Measurements from ENCODE around the gene TREH. TPM values are rescaled to one million over a fixed set of nuclear protein-coding genes. Genes with fewer than 3 reads are reported as not detected.

Gene TREH
- total RNA-seq, 5 donors from 2014 or later (not counting 1 experiment from before 2014, with no cell fraction given), result not detected

- DNase-seq (no peak), ATAC-seq (replicated peaks in 1 of 4) (no peak)
- Histone ChIP-seq H3K27me3 (replicated peaks in 1 of 2; ENCODE audit: control insufficient read depth in 2 of 2, extremely low read depth in 1 of 2, insufficient read depth in 2 of 2, low read length in 1 of 2) (peaks cover 0 to 10% of the 10 kb centered on the region in 2 experiments), H3K4me3 (ENCODE audit: control insufficient read depth in 1 of 2, extremely low read depth in 1 of 2, low read length in 1 of 2) (no peak overlapping the region), H3K4me1 (ENCODE audit: control insufficient read depth in 1 of 2, extremely low read depth in 1 of 2, insufficient read depth in 2 of 2, low read length in 2 of 2) (no peaks in the 10 kb centered on the region), H3K9me3 (no peaks in the 10 kb centered on the region), H3K36me3 (ENCODE audit: control insufficient read depth in 2 of 2, extremely low read depth in 1 of 2, insufficient read depth in 1 of 2, low read length in 1 of 2) (no peaks in the 10 kb centered on the region), H3K27ac (ENCODE audit: low read length) (no peak overlapping the region)
- Mint-ChIP-seq H3K36me3 (no peaks in the 10 kb centered on the region), H3K9me3 (no peaks in the 10 kb centered on the region), H3K4me1 (no peaks in the 10 kb centered on the region), H3K4me3 (no peak overlapping the region), H3K27ac (no peak overlapping the region), H3K27me3 (peaks cover 0 to 1% of the 10 kb centered on the region in 2 donors)
- CTCF ChIA-PET, result interaction anchor here in 1 of 2 donors (0.5 kb wide), 1 partner anchor 508 kb away, joined by 4 read pairs; no protein-coding TSS in a partner anchor
- POLR2A ChIA-PET, result no interaction called here
- WGBS (ENCODE audit: insufficient coverage), result 90% methylated on average over 20 of the region's 20 CpGs
Observed at GRCh38 chr11:118628031-118628430, 51.4 kb downstream of the TREH start.

- ChIA-PET CTCF (interaction anchor here in 1 of 2 donors (0.5 kb wide), 1 partner anchor 508 kb away, joined by 4 read pairs; no protein-coding TSS in a partner anchor), POLR2A (no interaction called here)
- Histone ChIP-seq H3K4me3 (ENCODE audit: control insufficient read depth in 1 of 2, extremely low read depth in 1 of 2, low read length in 1 of 2) (no peak overlapping the region), H3K4me1 (ENCODE audit: control insufficient read depth in 1 of 2, extremely low read depth in 1 of 2, insufficient read depth in 2 of 2, low read length in 2 of 2) (no peaks in the 10 kb centered on the region), H3K27me3 (replicated peaks in 1 of 2; ENCODE audit: control insufficient read depth in 2 of 2, extremely low read depth in 1 of 2, insufficient read depth in 2 of 2, low read length in 1 of 2) (peaks cover 0 to 13% of the 10 kb centered on the region in 2 experiments), H3K9me3 (no peaks in the 10 kb centered on the region), H3K36me3 (ENCODE audit: control insufficient read depth in 2 of 2, extremely low read depth in 1 of 2, insufficient read depth in 1 of 2, low read length in 1 of 2) (no peaks in the 10 kb centered on the region), H3K27ac (ENCODE audit: low read length) (no peak overlapping the region)
- no peak for DNase-seq
- H3K27me3 Mint-ChIP-seq, result peaks cover 0 to 5% of the 10 kb centered on the region in 2 donors
- H3K4me3 Mint-ChIP-seq, result no peak overlapping the region
- no peaks in the 10 kb centered on the region for H3K4me1 Mint-ChIP-seq
- ATAC-seq (replicated peaks in 1 of 4), result no peak
- H3K27ac Mint-ChIP-seq, result no peak overlapping the region
- H3K9me3 Mint-ChIP-seq, result no peaks in the 10 kb centered on the region
- no peaks in the 10 kb centered on the region for H3K36me3 Mint-ChIP-seq
- WGBS (ENCODE audit: insufficient coverage), result 88% methylated on average over 10 of the region's 10 CpGs
Observed at GRCh38 chr11:118627566-118627965, 51.9 kb downstream of the TREH start.

GRCh38 chr11:118625976-118626375, 53.5 kb downstream of the TREH start:
- Mint-ChIP-seq H3K27ac (no peak overlapping the region), H3K9me3 (no peaks in the 10 kb centered on the region), H3K4me1 (peaks cover 1 to 7% (median 2%) of the 10 kb centered on the region in 3 donors), H3K36me3 (no peaks in the 10 kb centered on the region), H3K4me3 (no peak overlapping the region), H3K27me3 (peaks cover 3 to 11% of the 10 kb centered on the region in 2 donors)
- 86% methylated on average over 1 of the region's 2 CpGs for WGBS (ENCODE audit: insufficient coverage)
- ATAC-seq (replicated peaks in 1 of 4) (no peak), DNase-seq (no peak)
- Histone ChIP-seq H3K4me1 (ENCODE audit: control insufficient read depth in 1 of 2, extremely low read depth in 1 of 2, insufficient read depth in 2 of 2, low read length in 2 of 2) (peaks cover 0 to 8% of the 10 kb centered on the region in 2 experiments), H3K36me3 (ENCODE audit: control insufficient read depth in 2 of 2, extremely low read depth in 1 of 2, insufficient read depth in 1 of 2, low read length in 1 of 2) (no peaks in the 10 kb centered on the region), H3K27ac (ENCODE audit: low read length) (no peak overlapping the region), H3K9me3 (no peaks in the 10 kb centered on the region), H3K27me3 (replicated peaks in 1 of 2; ENCODE audit: control insufficient read depth in 2 of 2, extremely low read depth in 1 of 2, insufficient read depth in 2 of 2, low read length in 1 of 2) (peaks cover 0 to 26% of the 10 kb centered on the region in 2 experiments), H3K4me3 (ENCODE audit: control insufficient read depth in 1 of 2, extremely low read depth in 1 of 2, low read length in 1 of 2) (no peak overlapping the region)
- ChIA-PET POLR2A (no interaction called here), CTCF (interaction anchor here in 1 of 2 donors (1.0 kb wide), 1 partner anchor 9 kb away, joined by 3 read pairs; no protein-coding TSS in a partner anchor)

- H3K4me1 ChIP-seq (ENCODE audit: control insufficient read depth in 1 of 2, extremely low read depth in 1 of 2, insufficient read depth in 2 of 2, low read length in 2 of 2), result peaks cover 0 to 15% of the 10 kb centered on the region in 2 experiments
- POLR2A ChIA-PET, result interaction anchor here in 1 of 2 donors (0.6 kb wide), 2 partner anchors 199 to 271 kb away, joined by 3 to 4 read pairs; no protein-coding TSS in a partner anchor
- H3K4me3 ChIP-seq (ENCODE audit: control insufficient read depth in 1 of 2, extremely low read depth in 1 of 2, low read length in 1 of 2), result no peak overlapping the region
- no peaks in the 10 kb centered on the region for H3K36me3 ChIP-seq (ENCODE audit: control insufficient read depth in 2 of 2, extremely low read depth in 1 of 2, insufficient read depth in 1 of 2, low read length in 1 of 2)
- Mint-ChIP-seq H3K9me3 (no peaks in the 10 kb centered on the region), H3K27me3 (peaks cover 6 to 18% of the 10 kb centered on the region in 2 donors), H3K27ac (no peak overlapping the region), H3K4me3 (no peak overlapping the region), H3K36me3 (no peaks in the 10 kb centered on the region), H3K4me1 (peaks cover 5 to 11% (median 5%) of the 10 kb centered on the region in 3 donors)
- H3K27me3 ChIP-seq (replicated peaks in 1 of 2; ENCODE audit: control insufficient read depth in 2 of 2, extremely low read depth in 1 of 2, insufficient read depth in 2 of 2, low read length in 1 of 2), result peaks cover 0 to 30% of the 10 kb centered on the region in 2 experiments
- no peak overlapping the region for H3K27ac ChIP-seq (ENCODE audit: low read length)
- CTCF ChIA-PET, result no interaction called here
- H3K9me3 ChIP-seq, result no peaks in the 10 kb centered on the region
- no peak for ATAC-seq (replicated peaks in 1 of 4)
- 81% methylated on average over 4 of the region's 6 CpGs for WGBS (ENCODE audit: insufficient coverage)
- no peak for DNase-seq
Observed at GRCh38 chr11:118625036-118625690, 54.3 kb downstream of the TREH start.

- ChIA-PET CTCF (interaction anchor here in 1 of 2 donors (0.6 kb wide), 1 partner anchor 1493 kb away, joined by 6 read pairs; no protein-coding TSS in a partner anchor), POLR2A (no interaction called here)
- DNase-seq (no peak), ATAC-seq (replicated peaks in 1 of 4) (no peak)
- Histone ChIP-seq H3K4me3 (ENCODE audit: control insufficient read depth in 1 of 2, extremely low read depth in 1 of 2, low read length in 1 of 2) (no peak overlapping the region), H3K9me3 (no peaks in the 10 kb centered on the region), H3K27ac (ENCODE audit: low read length) (no peak overlapping the region), H3K36me3 (ENCODE audit: control insufficient read depth in 2 of 2, extremely low read depth in 1 of 2, insufficient read depth in 1 of 2, low read length in 1 of 2) (no peaks in the 10 kb centered on the region), H3K27me3 (replicated peaks in 1 of 2; ENCODE audit: control insufficient read depth in 2 of 2, extremely low read depth in 1 of 2, insufficient read depth in 2 of 2, low read length in 1 of 2) (peaks cover 0 to 36% of the 10 kb centered on the region in 2 experiments), H3K4me1 (ENCODE audit: control insufficient read depth in 1 of 2, extremely low read depth in 1 of 2, insufficient read depth in 2 of 2, low read length in 2 of 2) (peaks cover 0 to 15% of the 10 kb centered on the region in 2 experiments)
- Mint-ChIP-seq H3K27me3 (peaks cover 12 to 23% of the 10 kb centered on the region in 2 donors), H3K36me3 (peaks cover 4% of the 10 kb centered on the region), H3K4me1 (peaks cover 5 to 13% (median 5%) of the 10 kb centered on the region in 3 donors), H3K9me3 (no peaks in the 10 kb centered on the region), H3K4me3 (no peak overlapping the region), H3K27ac (no peak overlapping the region)
- 14% methylated on average over 1 of the region's 4 CpGs for WGBS (ENCODE audit: insufficient coverage)
Observed at GRCh38 chr11:118623269-118623655, 56.2 kb downstream of the TREH start.

GRCh38 chr11:118622376-118623268, 56.8 kb downstream of the TREH start:
- POLR2A ChIA-PET, result interaction anchor here in 1 of 2 donors (0.6 kb wide), 1 partner anchor 623 kb away, joined by 6 read pairs; no protein-coding TSS in a partner anchor
- Histone ChIP-seq H3K9me3 (no peaks in the 10 kb centered on the region), H3K36me3 (ENCODE audit: control insufficient read depth in 2 of 2, extremely low read depth in 1 of 2, insufficient read depth in 1 of 2, low read length in 1 of 2) (no peaks in the 10 kb centered on the region), H3K27me3 (replicated peaks in 1 of 2; ENCODE audit: control insufficient read depth in 2 of 2, extremely low read depth in 1 of 2, insufficient read depth in 2 of 2, low read length in 1 of 2) (peaks cover 0 to 36% of the 10 kb centered on the region in 2 experiments), H3K27ac (ENCODE audit: low read length) (no peak overlapping the region), H3K4me3 (ENCODE audit: control insufficient read depth in 1 of 2, extremely low read depth in 1 of 2, low read length in 1 of 2) (no peak overlapping the region), H3K4me1 (ENCODE audit: control insufficient read depth in 1 of 2, extremely low read depth in 1 of 2, insufficient read depth in 2 of 2, low read length in 2 of 2) (peaks cover 0 to 15% of the 10 kb centered on the region in 2 experiments)
- H3K4me3 Mint-ChIP-seq, result no peak overlapping the region
- H3K27ac Mint-ChIP-seq, result no peak overlapping the region
- ATAC-seq (replicated peaks in 1 of 4) (no peak), DNase-seq (no peak)
- no peaks in the 10 kb centered on the region for H3K9me3 Mint-ChIP-seq
- H3K27me3 Mint-ChIP-seq, result peaks cover 12 to 23% of the 10 kb centered on the region in 2 donors
- H3K4me1 Mint-ChIP-seq, result peaks cover 5 to 13% (median 5%) of the 10 kb centered on the region in 3 donors
- peaks cover 5% of the 10 kb centered on the region for H3K36me3 Mint-ChIP-seq
- WGBS (ENCODE audit: insufficient coverage), result 93% methylated on average over 2 of the region's 9 CpGs
- CTCF ChIA-PET, result interaction anchor here (0.6 kb wide), 2 partner anchors 653 to 1492 kb away, joined by 3 to 6 read pairs; no protein-coding TSS in a partner anchor
